H9 (cell line): ENCODE measurements around the gene B3GNT5. TPM values are rescaled to one million over a fixed set of nuclear protein-coding genes. Genes with fewer than 3 reads are reported as not detected.
A peak's percentile ranks its signal among the peaks of the same experiment; 100 is the strongest.

Experiments
- DNase-seq: peaks from one replicate; pipeline ENCODE4 v3.0.0-alpha.2; 2017
- H2AFZ ChIP-seq: one replicate; pipeline ENCODE4 v1.6.1; 2013; ENCODE audit warnings: mild to moderate bottlenecking, low read length, control low read depth, moderate library complexity
- H2AK5ac ChIP-seq: 2 replicates; pipeline ENCODE4 v1.6.1; 2013; ENCODE audit warnings: low read length, control low read depth, mixed read lengths; ENCODE audit not compliant: insufficient read length
- H2BK120ac ChIP-seq: one replicate; pipeline ENCODE4 v1.6.1; 2013; ENCODE audit warnings: low read depth, mild to moderate bottlenecking, low read length, control low read depth, inconsistent platforms; ENCODE audit not compliant: poor library complexity, severe bottlenecking
- H2BK12ac ChIP-seq: 2 replicates; pipeline ENCODE4 v1.6.1; 2013; ENCODE audit warnings: low read length, control low read depth, mixed read lengths, low read depth; ENCODE audit not compliant: insufficient read length
- H2BK15ac ChIP-seq: 2 replicates; pipeline ENCODE4 v1.6.1; 2013; ENCODE audit warnings: low read depth, low read length, control low read depth
- H2BK20ac ChIP-seq: one replicate; pipeline ENCODE4 v1.6.1; 2013; ENCODE audit warnings: low read depth, mild to moderate bottlenecking, low read length, control low read depth, inconsistent platforms; ENCODE audit not compliant: poor library complexity, severe bottlenecking
- H2BK5ac ChIP-seq: 2 replicates; pipeline ENCODE4 v1.6.1; 2013; ENCODE audit warnings: low read length, control low read depth, mixed read lengths; ENCODE audit not compliant: insufficient read length
- H3K14ac ChIP-seq: 2 replicates; pipeline ENCODE4 v1.6.1; 2013; ENCODE audit warnings: low read length, control low read depth; ENCODE audit not compliant: insufficient read depth
- H3K18ac ChIP-seq: 2 replicates; pipeline ENCODE4 v1.6.1; 2013; ENCODE audit warnings: low read depth, mild to moderate bottlenecking, mixed read lengths, low read length, control low read depth; ENCODE audit not compliant: insufficient read length
- H3K23ac ChIP-seq: 2 replicates; pipeline ENCODE4 v1.6.1; 2013; ENCODE audit warnings: low read length, control low read depth, mixed read lengths, low read depth; ENCODE audit not compliant: insufficient read length
- H3K23me2 ChIP-seq: 2 replicates; pipeline ENCODE4 v1.6.1; 2013; ENCODE audit warnings: low read depth, mild to moderate bottlenecking, mixed read lengths, low read length, control low read depth; ENCODE audit not compliant: insufficient read length, poor library complexity, severe bottlenecking
- H3K27ac ChIP-seq: 2 replicates; pipeline ENCODE4 v1.5.1; 2013; ENCODE audit warnings: low read length, control low read depth, mixed read lengths, low read depth; ENCODE audit not compliant: insufficient read length
- H3K27me3 ChIP-seq: 2 replicates; pipeline ENCODE4 v1.6.1; 2013; ENCODE audit warnings: low read length, control low read depth, inconsistent platforms; ENCODE audit not compliant: insufficient read depth
- H3K4ac ChIP-seq: 2 replicates; pipeline ENCODE4 v1.6.1; 2013; ENCODE audit warnings: low read depth, mild to moderate bottlenecking, control low read depth, inconsistent platforms, low read length, moderate library complexity
- H3K4me1 ChIP-seq: 2 replicates; pipeline ENCODE4 v1.6.1; 2013; ENCODE audit warnings: low read length, control low read depth, inconsistent platforms; ENCODE audit not compliant: insufficient read depth
- H3K4me2 ChIP-seq: 2 replicates; pipeline ENCODE4 v1.6.1; 2013; ENCODE audit warnings: low read length, control low read depth, mixed read lengths; ENCODE audit not compliant: insufficient read length, insufficient read depth
- H3K56ac ChIP-seq: 2 replicates; pipeline ENCODE4 v1.6.1; 2013; ENCODE audit warnings: low read depth, mild to moderate bottlenecking, mixed read lengths, low read length, control low read depth; ENCODE audit not compliant: insufficient read length
- H3K79me1 ChIP-seq: 2 replicates; pipeline ENCODE4 v1.6.1; 2013; ENCODE audit warnings: low read depth, mild to moderate bottlenecking, moderate library complexity, low read length, control low read depth, inconsistent platforms; ENCODE audit not compliant: insufficient read depth, poor library complexity, severe bottlenecking
- H3K79me2 ChIP-seq: 2 replicates; pipeline ENCODE4 v1.6.1; 2013; ENCODE audit warnings: low read length, control low read depth, inconsistent platforms; ENCODE audit not compliant: insufficient read depth
- H3K9ac ChIP-seq: 2 replicates; pipeline ENCODE4 v1.6.1; 2013; ENCODE audit warnings: low read length, control low read depth, mixed read lengths; ENCODE audit not compliant: insufficient read length; ENCODE audit errors: extremely low read depth
- H3K9me3 ChIP-seq: one replicate; pipeline ENCODE4 v1.6.1; 2013; ENCODE audit warnings: low read depth, low read length, inconsistent platforms; ENCODE audit not compliant: control insufficient read depth
- H3T11ph ChIP-seq: one replicate; pipeline ENCODE4 v1.6.1; 2013; ENCODE audit warnings: mild to moderate bottlenecking, low read length, control low read depth, inconsistent platforms
- H4K20me1 ChIP-seq: one replicate; pipeline ENCODE4 v1.6.1; 2013; ENCODE audit not compliant: control insufficient read depth, insufficient read length, insufficient read depth
- H4K5ac ChIP-seq: 2 replicates; pipeline ENCODE4 v1.6.1; 2013; ENCODE audit warnings: low read depth, mild to moderate bottlenecking, mixed read lengths, low read length, control low read depth; ENCODE audit not compliant: insufficient read length
- H4K8ac ChIP-seq: replicated peaks from 2 replicates; pipeline ENCODE4 v1.6.1; 2013; ENCODE audit warnings: low read length, control low read depth, mixed read lengths, low read depth; ENCODE audit not compliant: insufficient read length
- H4K91ac ChIP-seq: 2 replicates; pipeline ENCODE4 v1.6.1; 2013; ENCODE audit warnings: low read depth, mild to moderate bottlenecking, moderate library complexity, mixed read lengths, low read length, control low read depth; ENCODE audit not compliant: insufficient read length
- H3K27ac Mint-ChIP-seq, 3 experiments: 2 replicates in 2 of 3; 3 replicates in 1 of 3; pipeline ENCODE4 v1.8.0; 2020 to 2021; ENCODE audit warnings: mixed read lengths in 3 of 3, mild to moderate bottlenecking in 1 of 3, moderate library complexity in 1 of 3
- H3K27me3 Mint-ChIP-seq: 2 replicates; pipeline ENCODE4 v1.8.0; 2021; ENCODE audit warnings: low read depth, mild to moderate bottlenecking, moderate library complexity, mixed read lengths
- H3K36me3 Mint-ChIP-seq, 3 experiments: 2 replicates in 2 of 3; 3 replicates in 1 of 3; pipeline ENCODE4 v1.8.0; 2020 to 2021; ENCODE audit warnings: low read depth in 3 of 3, mixed read lengths in 3 of 3; ENCODE audit not compliant: insufficient read depth in 1 of 3
- H3K4me1 Mint-ChIP-seq, 2 experiments: 2 replicates each; pipeline ENCODE4 v1.8.0; 2020; ENCODE audit warnings: mixed read lengths in 2 of 2
- H3K4me3 Mint-ChIP-seq, 2 experiments: 2 replicates in 1 of 2; 3 replicates in 1 of 2; pipeline ENCODE4 v1.8.0; 2020 to 2021; ENCODE audit warnings: mild to moderate bottlenecking in 2 of 2, mixed read lengths in 2 of 2, moderate library complexity in 1 of 2
- H3K9me3 Mint-ChIP-seq, 2 experiments: 2 replicates in 1 of 2; 3 replicates in 1 of 2; pipeline ENCODE4 v1.8.0; 2020; ENCODE audit warnings: mild to moderate bottlenecking in 2 of 2, mixed read lengths in 2 of 2, moderate library complexity in 1 of 2
- WGBS: extraction: QIAGEN DNeasy Blood & Tissue Kit; methylation state at CpG from one replicate; pipeline ENCODE4 v1.1.7; 2013; ENCODE audit warnings: missing lambda C conversion rate, low lambda C conversion rate, mixed read lengths; ENCODE audit not compliant: insufficient read length; ENCODE audit errors: extremely low coverage; 5-methylcytosine and 5-hydroxymethylcytosine counted together
- total RNA-seq: library from RNA; stranded (reverse); gene quantifications from 2 replicates; pipeline ENCODE4 v1.2.1, GENCODE V29; 2021
- TF ChIP-seq, protein P1 (sequence below): fragments of 200-600 bp; sonication (generic); conservative IDR thresholded peaks from 3 replicates; pipeline ENCODE4 v1.8.0; 2021; ENCODE audit warnings: antibody characterized with exemption, mild to moderate bottlenecking

B3GNT5 gene
- total RNA-seq, 1 experiment from 2014 or later, result 7.3 TPM

DNA sequence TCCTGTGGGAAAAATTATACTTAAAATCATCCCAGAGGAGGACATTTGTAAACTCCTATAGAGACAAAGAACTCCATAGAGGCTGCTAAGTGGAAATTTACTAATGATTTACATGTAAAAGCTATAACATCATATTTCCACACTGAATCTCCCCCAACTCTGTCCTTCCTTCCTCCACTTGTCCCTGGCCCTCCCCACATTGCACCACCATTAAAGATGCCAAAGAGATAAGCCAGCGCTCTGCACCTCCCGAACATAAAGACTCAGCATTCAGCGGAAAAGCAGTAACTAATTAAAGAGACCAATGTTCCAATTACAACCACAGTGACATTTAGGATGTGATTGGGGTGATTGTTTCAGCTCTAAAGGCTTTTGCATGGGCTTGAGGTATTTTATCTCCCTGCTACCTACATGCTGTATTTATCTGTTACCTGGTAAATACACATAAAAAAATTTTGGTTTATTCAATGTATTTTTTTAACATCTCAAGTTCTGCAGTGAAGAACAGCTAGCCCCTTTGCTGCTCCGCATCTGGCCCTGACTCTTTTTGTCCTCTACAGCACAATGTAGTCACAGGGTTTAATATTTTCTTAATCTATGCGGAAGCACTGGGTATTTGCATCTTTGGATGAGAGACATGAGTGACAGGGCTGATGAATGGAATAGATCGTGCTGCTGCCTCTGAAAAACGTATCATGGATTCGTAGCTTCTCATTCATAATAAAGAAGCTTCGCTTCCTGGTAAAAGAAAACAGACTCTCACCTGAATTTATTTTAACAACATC lies 35.3 kb upstream of the B3GNT5 start:
- H3K27me3 ChIP-seq, result no peaks in the 10 kb centered on the region
- no peak overlapping the region for H2BK15ac ChIP-seq
- no peaks in the 10 kb centered on the region for H3K79me2 ChIP-seq
- Mint-ChIP-seq H3K4me1 (peaks cover 4 to 5% of the 10 kb centered on the region in 2 experiments; a peak in 3 of 4 replicates), H3K27me3 (no peaks in the 10 kb centered on the region), H3K36me3 (no peaks in the 10 kb centered on the region), H3K27ac (peak overlapping the region in 1 of 3 experiments; percentile 67; a peak in 1 of 7 replicates), H3K9me3 (no peaks in the 10 kb centered on the region), H3K4me3 (no peak overlapping the region)
- H2AK5ac ChIP-seq, result no peak overlapping the region
- H3K4me2 ChIP-seq, result no peak overlapping the region
- no peak overlapping the region for H3K56ac ChIP-seq
- H2AFZ ChIP-seq, result no peak overlapping the region
- no peak for DNase-seq
- no peak overlapping the region for H3K14ac ChIP-seq
- H3K18ac ChIP-seq, result no peak overlapping the region
- no peak overlapping the region for H4K91ac ChIP-seq
- no peak overlapping the region for H4K5ac ChIP-seq
- no peak overlapping the region for H3K23ac ChIP-seq
- H2BK5ac ChIP-seq, result no peak overlapping the region
- no peaks in the 10 kb centered on the region for H3K79me1 ChIP-seq
- H4K20me1 ChIP-seq, result no peaks in the 10 kb centered on the region
- no peak overlapping the region for H2BK12ac ChIP-seq
- H3K9me3 ChIP-seq, result no peaks in the 10 kb centered on the region
- H3K9ac ChIP-seq, result no peak overlapping the region
- H3K4ac ChIP-seq, result no peak overlapping the region
- H3K4me1 ChIP-seq, result no peaks in the 10 kb centered on the region
- H2BK20ac ChIP-seq, result no peak overlapping the region
- H3T11ph ChIP-seq, result no peak overlapping the region
- H2BK120ac ChIP-seq, result no peak overlapping the region
- H3K23me2 ChIP-seq, result no peaks in the 10 kb centered on the region
- WGBS, result no CpG with 5 or more reads among the region's 9 CpGs
- no peak overlapping the region for H3K27ac ChIP-seq
- no peak overlapping the region for H4K8ac ChIP-seq
- TF ChIP-seq, protein P1, sequence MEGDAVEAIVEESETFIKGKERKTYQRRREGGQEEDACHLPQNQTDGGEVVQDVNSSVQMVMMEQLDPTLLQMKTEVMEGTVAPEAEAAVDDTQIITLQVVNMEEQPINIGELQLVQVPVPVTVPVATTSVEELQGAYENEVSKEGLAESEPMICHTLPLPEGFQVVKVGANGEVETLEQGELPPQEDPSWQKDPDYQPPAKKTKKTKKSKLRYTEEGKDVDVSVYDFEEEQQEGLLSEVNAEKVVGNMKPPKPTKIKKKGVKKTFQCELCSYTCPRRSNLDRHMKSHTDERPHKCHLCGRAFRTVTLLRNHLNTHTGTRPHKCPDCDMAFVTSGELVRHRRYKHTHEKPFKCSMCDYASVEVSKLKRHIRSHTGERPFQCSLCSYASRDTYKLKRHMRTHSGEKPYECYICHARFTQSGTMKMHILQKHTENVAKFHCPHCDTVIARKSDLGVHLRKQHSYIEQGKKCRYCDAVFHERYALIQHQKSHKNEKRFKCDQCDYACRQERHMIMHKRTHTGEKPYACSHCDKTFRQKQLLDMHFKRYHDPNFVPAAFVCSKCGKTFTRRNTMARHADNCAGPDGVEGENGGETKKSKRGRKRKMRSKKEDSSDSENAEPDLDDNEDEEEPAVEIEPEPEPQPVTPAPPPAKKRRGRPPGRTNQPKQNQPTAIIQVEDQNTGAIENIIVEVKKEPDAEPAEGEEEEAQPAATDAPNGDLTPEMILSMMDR, result no peak
